ENCODE measurements around the gene NTN3. TPM values are rescaled to one million over a fixed set of nuclear protein-coding genes. Genes with fewer than 3 reads are reported as not detected.

The NTN3 gene
- total RNA-seq, 1 donor from 2014 or later: 0.23 TPM

GRCh38 chr16:2443555-2443954, 27.5 kb upstream of the NTN3 start:
- DNase-seq (ENCODE audit: low read depth): no peak
- no peak overlapping the region for H3K4me3 ChIP-seq (ENCODE audit: low read depth, low read length)
- no peak for TF ChIP-seq CTCF (conservative IDR thresholded peaks at IDR 0.05; ENCODE audit: low read depth, low read length)

GRCh38 chr16:2447920-2448583, 23.0 kb upstream of the NTN3 start:
- TF ChIP-seq CTCF (conservative IDR thresholded peaks at IDR 0.05; ENCODE audit: low read depth, low read length): no peak
- no peak overlapping the region for H3K4me3 ChIP-seq (ENCODE audit: low read depth, low read length)
- DNase-seq (ENCODE audit: low read depth): no peak

- TF ChIP-seq CTCF (conservative IDR thresholded peaks at IDR 0.05; ENCODE audit: low read depth, low read length): no peak
- no peak overlapping the region for H3K4me3 ChIP-seq (ENCODE audit: low read depth, low read length)
- no peak for DNase-seq (ENCODE audit: low read depth)
Measured at GRCh38 chr16:2449118-2449517, 22.0 kb upstream of the NTN3 start.

GRCh38 chr16:2450535-2450934, 20.6 kb upstream of the NTN3 start:
- TF ChIP-seq CTCF (conservative IDR thresholded peaks at IDR 0.05; ENCODE audit: low read depth, low read length): no peak
- DNase-seq (ENCODE audit: low read depth): no peak
- no peak overlapping the region for H3K4me3 ChIP-seq (ENCODE audit: low read depth, low read length)

GRCh38 chr16:2450975-2451381, 20.1 kb upstream of the NTN3 start:
- TF ChIP-seq CTCF (conservative IDR thresholded peaks at IDR 0.05; ENCODE audit: low read depth, low read length): no peak
- no peak overlapping the region for H3K4me3 ChIP-seq (ENCODE audit: low read depth, low read length)
- DNase-seq (ENCODE audit: low read depth): no peak

GRCh38 chr16:2451851-2452320, 19.2 kb upstream of the NTN3 start:
- no peak for DNase-seq (ENCODE audit: low read depth)
- TF ChIP-seq CTCF (conservative IDR thresholded peaks at IDR 0.05; ENCODE audit: low read depth, low read length): no peak
- no peak overlapping the region for H3K4me3 ChIP-seq (ENCODE audit: low read depth, low read length)

GRCh38 chr16:2452650-2453049, 18.4 kb upstream of the NTN3 start:
- no peak for TF ChIP-seq CTCF (conservative IDR thresholded peaks at IDR 0.05; ENCODE audit: low read depth, low read length)

More at GRCh38 chr16:2452650-2453049, 18.4 kb upstream of the NTN3 start:
- DNase-seq (ENCODE audit: low read depth): no peak
- no peak overlapping the region for H3K4me3 ChIP-seq (ENCODE audit: low read depth, low read length)
